Gastroesophageal sphincter (tissue), 4 donors: ENCODE results near the gene KLHL2. TPM values are rescaled to one million over a fixed set of nuclear protein-coding genes. Genes with fewer than 3 reads are reported as not detected.
A peak's percentile ranks its signal among the peaks of the same experiment; 100 is the strongest.

Experiments used
- ATAC-seq: fragments of 150-250 bp; one replicate; pipeline ENCODE4 v1.9.1; 2016; ENCODE audit warnings: mild to moderate bottlenecking, moderate library complexity
- H3K27ac ChIP-seq, 4 donors: fragments of 200-600 bp; sonication (generic) in 3 of 4; 1 replicate in 3 of 4; 2 replicates in 1 of 4; pipeline ENCODE4 v1.5.1; 2016 to 2019
- H3K27me3 ChIP-seq: fragments of 200-600 bp; sonication (generic); one replicate; pipeline ENCODE4 v1.5.1; 2019
- H3K36me3 ChIP-seq, 2 donors: fragments of 200-600 bp; sonication (generic); one replicate each; pipeline ENCODE4 v1.5.1; 2019; ENCODE audit warnings: control low read depth in 1 of 2
- H3K4me1 ChIP-seq, 3 donors: fragments of 200-600 bp; sonication (generic); 1 replicate in 2 of 3; 2 replicates in 1 of 3; pipeline ENCODE4 v1.5.1; 2016 to 2019; ENCODE audit warnings: control low read depth in 2 of 3
- H3K4me3 ChIP-seq, 2 donors: fragments of 200-600 bp; sonication (generic); one replicate each; pipeline ENCODE4 v1.5.1; 2019; ENCODE audit warnings: mild to moderate bottlenecking in 1 of 2, moderate library complexity in 1 of 2
- H3K9me3 ChIP-seq, 3 donors: fragments of 200-600 bp; sonication (generic); one replicate each; pipeline ENCODE4 v1.5.1; 2017 to 2019; ENCODE audit warnings: control low read depth in 2 of 3
- CTCF ChIP-seq, 4 experiments: fragments of 200-600 bp in 2 of 4; fragments of 450-650 bp in 2 of 4; sonication (generic) in 1 of 4; IDR thresholded peaks; one replicate each; pipeline ENCODE4 v1.5.1; 2017 to 2019; ENCODE audit warnings: antibody characterized with exemption in 4 of 4, mild to moderate bottlenecking in 2 of 4, moderate library complexity in 2 of 4
- EP300 ChIP-seq: sonication (generic); formaldehyde crosslinking; IDR thresholded peaks from one replicate; pipeline ENCODE4 v1.6.1; 2017; ENCODE audit warnings: antibody characterized with exemption, mild to moderate bottlenecking
- POLR2A ChIP-seq, 2 donors: fragments of 450-650 bp; IDR thresholded peaks; one replicate each; pipeline ENCODE4 v1.6.1; 2017; ENCODE audit warnings: antibody characterized with exemption in 2 of 2, mild to moderate bottlenecking in 2 of 2, moderate library complexity in 1 of 2
- POLR2AphosphoS5 ChIP-seq: sonication (generic); formaldehyde crosslinking; IDR thresholded peaks from one replicate; pipeline ENCODE4 v1.6.1; 2017; ENCODE audit warnings: antibody characterized with exemption
- WGBS, 2 donors: methylation state at CpG; one replicate each; pipeline ENCODE4 v1.1.5; 2018; ENCODE audit warnings: low coverage in 1 of 2; 5-methylcytosine and 5-hydroxymethylcytosine counted together
- total RNA-seq, 4 donors: library from RNA; depleted of rRNA; stranded (reverse); fragments of >200 nt; gene quantifications; one replicate each; pipeline ENCODE4 v1.1.0, GENCODE V29; 2016

KLHL2 gene
- total RNA-seq, 4 donors from 2014 or later, result 25.0 to 35.1 (median 31.1) TPM

- Histone ChIP-seq H3K9me3 (no peaks in the 10 kb centered on the region), H3K27me3 (no peaks in the 10 kb centered on the region), H3K27ac (no peak overlapping the region), H3K4me3 (no peak overlapping the region), H3K36me3 (peaks cover 0 to 20% of the 10 kb centered on the region in 2 donors), H3K4me1 (no peaks in the 10 kb centered on the region)
- no peak for ATAC-seq
- 73 to 82% methylated on average over 10 of the region's 10 CpGs for WGBS, 2 donors
- TF ChIP-seq CTCF (IDR thresholded peaks at IDR 0.05) (no peak), POLR2AphosphoS5 (no peak), POLR2A (IDR thresholded peaks at IDR 0.05) (no peak), EP300 (no peak)
Measured at GRCh38 chr4:165345666-165346417, 138.5 kb downstream of the KLHL2 start.

GRCh38 chr4:165347647-165348569, 140.5 kb downstream of the KLHL2 start:
- Histone ChIP-seq H3K27ac (no peak overlapping the region), H3K4me3 (no peak overlapping the region), H3K36me3 (no peaks in the 10 kb centered on the region), H3K27me3 (peaks cover 5% of the 10 kb centered on the region), H3K4me1 (no peaks in the 10 kb centered on the region), H3K9me3 (no peaks in the 10 kb centered on the region)
- ATAC-seq, result no peak
- WGBS, 2 donors, result 96 to 100% methylated on average over 3 of the region's 3 CpGs
- TF ChIP-seq POLR2AphosphoS5, result no peak
- TF ChIP-seq POLR2A (IDR thresholded peaks at IDR 0.05), result no peak
- TF ChIP-seq CTCF (IDR thresholded peaks at IDR 0.05), result no peak
- no peak for TF ChIP-seq EP300

- ATAC-seq, result no peak
- WGBS, 2 donors, result 93% methylated on average over 3 of the region's 5 CpGs; no CpG with 5 or more reads in 1 of the 2 donors
Measured at GRCh38 chr4:165351359-165352130, 144.2 kb downstream of the KLHL2 start.

GRCh38 chr4:165355900-165356300, 148.5 kb downstream of the KLHL2 start:
- ATAC-seq, result no peak

More at GRCh38 chr4:165351359-165352130, 144.2 kb downstream of the KLHL2 start:
- Histone ChIP-seq H3K27ac (no peak overlapping the region), H3K36me3 (no peaks in the 10 kb centered on the region), H3K27me3 (peaks cover 5% of the 10 kb centered on the region), H3K4me3 (no peak overlapping the region), H3K4me1 (no peaks in the 10 kb centered on the region), H3K9me3 (no peaks in the 10 kb centered on the region)
- TF ChIP-seq POLR2AphosphoS5, result no peak
- no peak for TF ChIP-seq EP300
- no peak for TF ChIP-seq CTCF (IDR thresholded peaks at IDR 0.05)
- TF ChIP-seq POLR2A (IDR thresholded peaks at IDR 0.05), result no peak

More at GRCh38 chr4:165355900-165356300, 148.5 kb downstream of the KLHL2 start:
- TF ChIP-seq EP300 (no peak), POLR2A (IDR thresholded peaks at IDR 0.05) (no peak), CTCF (IDR thresholded peaks at IDR 0.05) (peak; percentile 9 to 58 (median 40))
- no peaks in the 10 kb centered on the region for H3K36me3 ChIP-seq
- no peaks in the 10 kb centered on the region for H3K9me3 ChIP-seq
- no peak overlapping the region for H3K4me3 ChIP-seq
- WGBS, 2 donors, result 0 to 9% methylated on average over 2 of the region's 2 CpGs
- H3K27ac ChIP-seq, result no peak overlapping the region
- H3K4me1 ChIP-seq, result no peaks in the 10 kb centered on the region
- peaks cover 5% of the 10 kb centered on the region for H3K27me3 ChIP-seq
